Activated CD8-positive, alpha-beta T cell treated with anti-CD3 and anti-CD28 coated beads for 36 hours (primary cell): ENCODE data around the gene CCIN. TPM values are rescaled to one million over a fixed set of nuclear protein-coding genes. Genes with fewer than 3 reads are reported as not detected.

ENCODE experiments used
- ATAC-seq: fragments of 200-7000 bp; cut with Tn5 transposase; one replicate; pipeline ENCODE4 v1.10.0; 2021; ENCODE audit warnings: mild to moderate bottlenecking, moderate library complexity
- CTCF ChIA-PET: fragments of 350-600 bp; sonication (Branson Sonifier 250); formaldehyde crosslinking; loops from one replicate; lab custom pipeline; 2021; ENCODE audit warnings: antibody characterized with exemption; lab: Charles Lee
- POLR2A ChIA-PET: fragments of 350-600 bp; sonication (Branson Sonifier 250); formaldehyde crosslinking; loops from one replicate; lab custom pipeline; 2021; ENCODE audit warnings: antibody characterized with exemption; lab: Charles Lee
- DNase-seq: peaks from one replicate; pipeline ENCODE4 v3.0.0-alpha.2; 2020
- H3K27ac Mint-ChIP-seq: one replicate; pipeline ENCODE4 v1.8.0; 2021; ENCODE audit warnings: mild to moderate bottlenecking, mixed read lengths
- H3K27me3 Mint-ChIP-seq: one replicate; pipeline ENCODE4 v1.8.0; 2021; ENCODE audit warnings: mixed read lengths
- H3K36me3 Mint-ChIP-seq: one replicate; pipeline ENCODE4 v1.8.0; 2021; ENCODE audit warnings: low read depth, mixed read lengths
- H3K4me1 Mint-ChIP-seq: one replicate; pipeline ENCODE4 v1.8.0; 2021; ENCODE audit warnings: low read depth, mixed read lengths
- H3K4me3 Mint-ChIP-seq: one replicate; pipeline ENCODE4 v1.8.0; 2021; ENCODE audit warnings: mild to moderate bottlenecking, moderate library complexity, mixed read lengths
- H3K9me3 Mint-ChIP-seq: one replicate; pipeline ENCODE4 v1.8.0; 2021; ENCODE audit warnings: mixed read lengths
- intact Hi-C: fragments of 100-400 bp; cut with micrococcal nuclease; formaldehyde crosslinking; loops from one replicate; pipeline ENCODE4 v1.10.0; 2022
- total RNA-seq, 2 experiments: library from RNA; stranded (reverse); gene quantifications; one replicate each; pipeline ENCODE4 v1.2.3, GENCODE V29; 2021
- TF ChIP-seq, protein P1 (sequence below): fragments of 200-600 bp; IDR thresholded peaks from one replicate; pipeline ENCODE4 v1.8.0; 2022; ENCODE audit warnings: antibody characterized with exemption, mild to moderate bottlenecking

Gene CCIN
- total RNA-seq, 2 experiments from 2014 or later, result not detected

DNA sequence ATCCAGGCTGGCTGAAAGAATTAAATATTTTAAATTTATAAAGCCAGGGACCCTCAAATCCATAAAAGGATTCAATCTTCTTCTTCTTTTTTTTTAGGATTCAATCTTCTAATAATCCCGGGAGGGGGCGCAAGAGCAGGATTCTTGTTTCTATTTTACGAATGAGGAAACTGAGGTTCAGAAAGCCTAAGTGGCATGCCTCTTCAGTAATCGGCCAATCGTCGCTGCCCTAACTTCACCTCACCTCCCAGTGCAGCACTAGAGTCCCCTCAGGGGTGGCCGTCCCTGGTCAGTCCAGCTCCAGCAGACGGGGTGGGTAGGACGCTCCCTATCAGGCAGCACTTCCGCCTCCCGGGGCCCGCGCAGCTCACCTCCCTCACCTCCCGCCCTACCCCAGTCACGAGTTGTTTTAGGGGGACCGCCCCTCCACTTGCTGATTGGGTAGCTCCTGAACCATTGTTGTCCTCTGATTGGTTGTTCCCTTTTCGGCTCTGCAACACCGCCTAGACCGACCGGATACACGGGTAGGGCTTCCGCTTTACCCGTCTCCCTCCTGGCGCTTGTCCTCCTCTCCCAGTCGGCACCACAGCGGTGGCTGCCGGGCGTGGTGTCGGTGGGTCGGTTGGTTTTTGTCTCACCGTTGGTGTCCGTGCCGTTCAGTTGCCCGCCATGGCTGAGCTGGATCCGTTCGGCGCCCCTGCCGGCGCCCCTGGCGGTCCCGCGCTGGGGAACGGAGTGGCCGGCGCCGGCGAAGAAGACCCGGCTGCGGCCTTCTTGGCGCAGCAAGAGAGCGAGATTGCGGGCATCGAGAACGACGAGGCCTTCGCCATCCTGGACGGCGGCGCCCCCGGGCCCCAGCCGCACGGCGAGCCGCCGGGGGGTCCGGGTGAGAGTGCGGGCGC is 21.5 kb downstream of the CCIN start, which contains the start of gene CLTA:
Gene CLTA (plus strand): TSS at position 534 of the 902 bp plus-strand sequence. CDS start 136 bp downstream, at position 670.
- ATAC-seq (peak; percentile 99), DNase-seq (peak; percentile 97)
- H3K27ac Mint-ChIP-seq, result peak within 1 kb of the TSS; percentile 90
- H3K36me3 Mint-ChIP-seq, result peaks cover 26% of the 10 kb centered on the region
- intact Hi-C loops, result no loop called here
- TF ChIP-seq, protein P1, sequence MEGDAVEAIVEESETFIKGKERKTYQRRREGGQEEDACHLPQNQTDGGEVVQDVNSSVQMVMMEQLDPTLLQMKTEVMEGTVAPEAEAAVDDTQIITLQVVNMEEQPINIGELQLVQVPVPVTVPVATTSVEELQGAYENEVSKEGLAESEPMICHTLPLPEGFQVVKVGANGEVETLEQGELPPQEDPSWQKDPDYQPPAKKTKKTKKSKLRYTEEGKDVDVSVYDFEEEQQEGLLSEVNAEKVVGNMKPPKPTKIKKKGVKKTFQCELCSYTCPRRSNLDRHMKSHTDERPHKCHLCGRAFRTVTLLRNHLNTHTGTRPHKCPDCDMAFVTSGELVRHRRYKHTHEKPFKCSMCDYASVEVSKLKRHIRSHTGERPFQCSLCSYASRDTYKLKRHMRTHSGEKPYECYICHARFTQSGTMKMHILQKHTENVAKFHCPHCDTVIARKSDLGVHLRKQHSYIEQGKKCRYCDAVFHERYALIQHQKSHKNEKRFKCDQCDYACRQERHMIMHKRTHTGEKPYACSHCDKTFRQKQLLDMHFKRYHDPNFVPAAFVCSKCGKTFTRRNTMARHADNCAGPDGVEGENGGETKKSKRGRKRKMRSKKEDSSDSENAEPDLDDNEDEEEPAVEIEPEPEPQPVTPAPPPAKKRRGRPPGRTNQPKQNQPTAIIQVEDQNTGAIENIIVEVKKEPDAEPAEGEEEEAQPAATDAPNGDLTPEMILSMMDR, result peak; percentile 52
- CTCF ChIA-PET, result interaction anchor here (0.6 to 5.9 kb wide), 32 partner anchors 11 to 250 kb away, joined by 3 to 69 read pairs (median 4); partner anchors contain the start of genes CCIN and GNE
- H3K9me3 Mint-ChIP-seq, result no peaks in the 10 kb centered on the region
- peaks cover 40% of the 10 kb centered on the region for H3K4me1 Mint-ChIP-seq
- no peaks in the 10 kb centered on the region for H3K27me3 Mint-ChIP-seq
- H3K4me3 Mint-ChIP-seq, result peak within 1 kb of the TSS; percentile 94
- POLR2A ChIA-PET, result interaction anchor here (0.6 to 3.8 kb wide), 15 partner anchors 8 to 251 kb away, joined by 3 to 23 read pairs (median 5); no protein-coding TSS in a partner anchor

DNA sequence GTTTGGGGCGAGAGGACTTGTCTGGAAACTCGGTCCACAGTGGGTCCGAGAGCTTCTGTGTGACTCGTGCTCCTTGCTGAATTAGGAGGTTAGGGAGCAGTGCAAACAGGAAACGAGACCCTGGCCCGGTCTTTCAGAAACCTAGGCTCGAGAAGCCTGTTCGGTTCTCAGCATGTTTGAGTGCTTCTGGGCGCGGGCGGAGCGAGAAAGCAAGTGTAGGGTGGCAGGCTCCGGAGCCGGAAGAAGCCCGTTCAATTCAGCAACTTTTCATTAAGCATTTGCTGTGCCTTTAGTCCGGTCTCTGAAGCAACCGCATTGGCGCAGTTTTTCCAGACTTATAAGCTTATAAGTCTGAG is 22.1 kb downstream of the CCIN start:
- intact Hi-C loops, result no loop called here
- TF ChIP-seq, protein P1, result no peak
- no peaks in the 10 kb centered on the region for H3K27me3 Mint-ChIP-seq
- peak overlapping the region; percentile 94 for H3K4me3 Mint-ChIP-seq
- H3K36me3 Mint-ChIP-seq, result peaks cover 26% of the 10 kb centered on the region
- H3K27ac Mint-ChIP-seq, result peak overlapping the region; percentile 78
- POLR2A ChIA-PET, result interaction anchor here (0.8 to 3.8 kb wide), 15 partner anchors 10 to 295 kb away, joined by 3 to 23 read pairs (median 5); partner anchors contain the start of gene CCIN
- peaks cover 40% of the 10 kb centered on the region for H3K4me1 Mint-ChIP-seq
- H3K9me3 Mint-ChIP-seq, result no peaks in the 10 kb centered on the region
- peak; percentile 62 for DNase-seq
- CTCF ChIA-PET, result interaction anchor here (0.8 to 5.9 kb wide), 21 partner anchors 10 to 250 kb away, joined by 3 to 69 read pairs (median 6); no protein-coding TSS in a partner anchor
- ATAC-seq, result no peak

DNA sequence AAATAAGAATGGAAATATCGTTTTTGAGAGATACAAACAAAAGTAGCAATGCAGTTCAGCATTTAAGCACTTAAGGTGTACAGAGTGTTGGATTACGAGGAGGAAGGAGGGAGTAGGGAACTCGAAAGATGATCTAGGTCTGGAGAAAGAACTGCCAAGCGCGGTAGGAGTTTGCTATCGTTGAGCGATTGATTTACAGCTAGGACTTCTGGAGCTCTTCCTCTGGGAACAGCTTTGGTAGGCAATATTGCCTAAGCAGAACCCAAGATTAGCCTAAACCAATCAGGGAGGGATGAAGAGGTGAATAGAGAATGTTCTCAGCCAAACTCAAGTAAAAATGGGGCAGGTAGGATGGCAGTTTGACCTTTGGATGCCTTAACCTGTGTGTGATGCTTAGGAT is 22.5 kb downstream of the CCIN start:
- Mint-ChIP-seq H3K4me3 (peak overlapping the region; percentile 94), H3K9me3 (no peaks in the 10 kb centered on the region), H3K36me3 (peaks cover 26% of the 10 kb centered on the region), H3K4me1 (peaks cover 43% of the 10 kb centered on the region), H3K27ac (peak overlapping the region; percentile 78), H3K27me3 (no peaks in the 10 kb centered on the region)
- ChIA-PET CTCF (interaction anchor here (1.0 to 5.9 kb wide), 12 partner anchors 9 to 251 kb away, joined by 3 to 69 read pairs (median 8); no protein-coding TSS in a partner anchor), POLR2A (interaction anchor here (0.8 to 3.8 kb wide), 14 partner anchors 10 to 295 kb away, joined by 3 to 23 read pairs (median 5); partner anchors contain the start of gene CCIN)
- ATAC-seq (no peak), DNase-seq (no peak)
- TF ChIP-seq, protein P1, result no peak
- intact Hi-C loops, result no loop called here

DNA sequence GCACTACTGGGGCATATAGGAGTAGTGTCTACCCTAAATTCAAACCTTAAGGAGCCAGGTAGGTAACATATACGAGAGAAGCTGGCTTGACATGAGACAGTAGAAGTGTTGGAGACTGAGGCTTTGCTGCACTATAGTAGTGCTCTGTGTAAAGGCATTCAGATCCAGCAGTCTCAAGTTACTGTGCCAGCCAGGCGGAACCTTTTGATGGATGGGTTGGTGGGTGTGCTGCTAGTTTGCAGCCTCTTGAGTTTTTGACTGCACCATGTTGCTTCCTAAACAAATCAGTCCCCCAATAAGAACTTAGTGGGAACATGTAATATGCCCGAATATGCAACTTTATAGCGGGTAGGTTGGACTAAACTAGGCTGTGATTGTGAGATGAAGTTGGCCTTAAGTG is 23.0 kb downstream of the CCIN start:
- intact Hi-C loops, result no loop called here
- TF ChIP-seq, protein P1, result no peak
- DNase-seq (no peak), ATAC-seq (no peak)
- no peaks in the 10 kb centered on the region for H3K9me3 Mint-ChIP-seq
- ChIA-PET CTCF (interaction anchor here (1.0 to 5.9 kb wide), 5 partner anchors 9 to 251 kb away, joined by 3 to 69 read pairs (median 3); no protein-coding TSS in a partner anchor), POLR2A (interaction anchor here (0.9 to 3.8 kb wide), 7 partner anchors 9 to 294 kb away, joined by 3 to 23 read pairs (median 7); partner anchors contain the start of gene CCIN)
- H3K36me3 Mint-ChIP-seq, result peaks cover 27% of the 10 kb centered on the region
- H3K27ac Mint-ChIP-seq, result no peak overlapping the region
- H3K4me1 Mint-ChIP-seq, result peaks cover 43% of the 10 kb centered on the region
- H3K4me3 Mint-ChIP-seq, result peak overlapping the region; percentile 94
- no peaks in the 10 kb centered on the region for H3K27me3 Mint-ChIP-seq
